Astrocyte (in vitro differentiated cells and primary cell): ENCODE data around the gene REG4.

Source experiments
- EZH2 ChIP-seq: IDR thresholded peaks from 2 replicates; pipeline ENCODE4 v1.6.1; 2012; ENCODE audit warnings: mild to moderate bottlenecking, low read length, inconsistent platforms; ENCODE audit not compliant: insufficient read depth
- TF ChIP-seq, protein P1 (sequence below): IDR thresholded peaks from 2 replicates; pipeline ENCODE4 v1.5.1; 2011; ENCODE audit warnings: low read depth, mild to moderate bottlenecking, inconsistent platforms, low read length, moderate library complexity; ENCODE audit not compliant: insufficient read depth

- TF ChIP-seq, protein P1, sequence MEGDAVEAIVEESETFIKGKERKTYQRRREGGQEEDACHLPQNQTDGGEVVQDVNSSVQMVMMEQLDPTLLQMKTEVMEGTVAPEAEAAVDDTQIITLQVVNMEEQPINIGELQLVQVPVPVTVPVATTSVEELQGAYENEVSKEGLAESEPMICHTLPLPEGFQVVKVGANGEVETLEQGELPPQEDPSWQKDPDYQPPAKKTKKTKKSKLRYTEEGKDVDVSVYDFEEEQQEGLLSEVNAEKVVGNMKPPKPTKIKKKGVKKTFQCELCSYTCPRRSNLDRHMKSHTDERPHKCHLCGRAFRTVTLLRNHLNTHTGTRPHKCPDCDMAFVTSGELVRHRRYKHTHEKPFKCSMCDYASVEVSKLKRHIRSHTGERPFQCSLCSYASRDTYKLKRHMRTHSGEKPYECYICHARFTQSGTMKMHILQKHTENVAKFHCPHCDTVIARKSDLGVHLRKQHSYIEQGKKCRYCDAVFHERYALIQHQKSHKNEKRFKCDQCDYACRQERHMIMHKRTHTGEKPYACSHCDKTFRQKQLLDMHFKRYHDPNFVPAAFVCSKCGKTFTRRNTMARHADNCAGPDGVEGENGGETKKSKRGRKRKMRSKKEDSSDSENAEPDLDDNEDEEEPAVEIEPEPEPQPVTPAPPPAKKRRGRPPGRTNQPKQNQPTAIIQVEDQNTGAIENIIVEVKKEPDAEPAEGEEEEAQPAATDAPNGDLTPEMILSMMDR = no peak
- no peak for TF ChIP-seq EZH2
Measured at GRCh38 chr1:119747451-119747850, 63.8 kb downstream of the REG4 start.
